GM19025 (cell line): ENCODE results near the gene PPHLN1.

Experiments used
- ATAC-seq: cut with Tn5 transposase; IDR thresholded peaks from one replicate; pipeline ENCODE4 v1.9.1; 2021; ENCODE audit warnings: mild to moderate bottlenecking, low read depth, moderate library complexity; ENCODE audit not compliant: unreplicated experiment

Gene PPHLN1

GRCh38 chr12:42325653-42326474 lies at the start of gene PPHLN1, which contains the start of gene ZCRB1:
Gene PPHLN1 (plus strand): TSS chr12:42326167. CDS start chr12:42335903, 9,736 bp downstream.
Gene ZCRB1 (minus strand): TSS chr12:42326094. CDS start chr12:42324102, 1,992 bp downstream.
- peak; percentile 95 for ATAC-seq

- no peak for ATAC-seq
These were observed 48.4 kb upstream of the PPHLN1 start for GRCh38 chr12:42277396-42278127.

- no peak for ATAC-seq
These were observed 47.8 kb upstream of the PPHLN1 start for GRCh38 chr12:42278128-42278510.

- ATAC-seq, result no peak
These were observed 44.7 kb upstream of the PPHLN1 start for GRCh38 chr12:42281278-42281677.

GRCh38 chr12:42281844-42282243 lies 44.1 kb upstream of the PPHLN1 start:
- ATAC-seq, result no peak

GRCh38 chr12:42282294-42282693 lies 43.7 kb upstream of the PPHLN1 start:
- no peak for ATAC-seq

GRCh38 chr12:42283739-42284138 lies 42.2 kb upstream of the PPHLN1 start:
- no peak for ATAC-seq

GRCh38 chr12:42284157-42284556 lies 41.8 kb upstream of the PPHLN1 start:
- no peak for ATAC-seq

GRCh38 chr12:42284876-42285275 lies 41.1 kb upstream of the PPHLN1 start:
- no peak for ATAC-seq

GRCh38 chr12:42285431-42285830 lies 40.5 kb upstream of the PPHLN1 start:
- ATAC-seq, result no peak

- ATAC-seq, result no peak
These were observed 39.2 kb upstream of the PPHLN1 start for GRCh38 chr12:42286741-42287140.

GRCh38 chr12:42288544-42288943 lies 37.4 kb upstream of the PPHLN1 start:
- no peak for ATAC-seq

GRCh38 chr12:42291680-42292079 lies 34.3 kb upstream of the PPHLN1 start:
- ATAC-seq, result no peak

GRCh38 chr12:42296503-42297109 lies 29.4 kb upstream of the PPHLN1 start:
- no peak for ATAC-seq

- no peak for ATAC-seq
These were observed 27.1 kb upstream of the PPHLN1 start for GRCh38 chr12:42298887-42299286.

GRCh38 chr12:42299392-42300308 lies 26.3 kb upstream of the PPHLN1 start:
- peak; percentile 74 for ATAC-seq

- no peak for ATAC-seq
These were observed 19.7 kb upstream of the PPHLN1 start for GRCh38 chr12:42306297-42306696.

- no peak for ATAC-seq
These were observed 17.6 kb upstream of the PPHLN1 start for GRCh38 chr12:42308390-42308789.

- ATAC-seq, result no peak
These were observed 16.0 kb upstream of the PPHLN1 start for GRCh38 chr12:42309996-42310395.

- no peak for ATAC-seq
These were observed 10.9 kb upstream of the PPHLN1 start for GRCh38 chr12:42315108-42315507.
